Stimulated activated CD8-positive, alpha-beta memory T cell treated with anti-CD3 and anti-CD28 coated beads, Interleukin-4, amount 100 ng/mL, for 48 hours (primary cell): ENCODE measurements around the gene ASCC3.

Experiments used
- DNase-seq: peaks from one replicate; pipeline ENCODE4 v3.0.0-alpha.2; 2020

Gene ASCC3

DNA sequence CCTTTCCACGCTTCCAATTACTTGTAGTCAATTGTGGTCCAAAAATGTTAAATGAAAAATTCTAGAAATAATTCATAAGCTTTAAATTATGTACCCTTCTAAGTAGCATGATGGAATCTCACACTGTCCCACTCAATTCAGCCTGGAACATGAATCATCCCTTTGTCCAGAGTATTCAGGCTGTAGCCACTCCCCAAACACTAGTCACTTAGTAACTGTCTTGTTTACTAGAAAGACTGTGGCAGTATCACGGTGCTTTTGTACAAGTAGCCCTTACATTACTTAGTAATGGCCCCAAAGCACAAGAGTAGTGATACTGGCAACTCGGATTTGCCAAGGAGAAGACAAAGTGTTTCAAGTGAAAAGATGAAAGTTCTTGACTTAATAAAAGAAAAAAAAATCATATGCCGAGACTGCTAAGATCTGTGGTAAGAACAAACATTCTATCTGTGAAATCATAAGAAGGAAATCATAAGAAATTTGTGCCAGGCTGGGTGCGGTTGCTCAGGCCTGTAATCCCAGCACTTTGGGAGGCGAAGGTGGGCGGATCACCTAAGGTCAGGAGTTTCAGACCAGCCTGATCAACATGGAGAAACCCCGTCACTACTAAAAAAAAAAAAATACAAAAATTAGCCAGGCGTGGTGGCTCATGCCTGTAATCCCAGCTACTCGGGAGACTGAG lies 247.9 kb downstream of the ASCC3 start:
- DNase-seq, result no peak

DNA sequence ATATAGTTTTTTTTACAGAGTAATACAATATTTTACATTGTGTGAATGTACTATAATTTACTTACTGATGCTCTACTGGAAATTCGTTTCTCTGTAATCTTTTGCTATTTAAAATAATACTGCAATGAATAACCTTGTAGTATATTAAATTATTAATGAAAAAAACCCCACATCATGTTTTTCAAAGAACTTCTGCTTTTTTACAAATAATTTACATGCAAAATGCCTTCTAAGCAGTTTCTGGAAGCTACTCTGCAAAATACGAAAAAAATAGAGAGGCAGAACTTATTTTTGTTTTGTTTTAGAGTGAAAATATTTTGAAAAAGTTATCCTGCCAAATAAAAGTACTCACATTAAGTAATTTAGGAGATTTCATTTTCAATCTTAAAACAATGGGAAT lies 250.6 kb downstream of the ASCC3 start:
- DNase-seq, result no peak

DNA sequence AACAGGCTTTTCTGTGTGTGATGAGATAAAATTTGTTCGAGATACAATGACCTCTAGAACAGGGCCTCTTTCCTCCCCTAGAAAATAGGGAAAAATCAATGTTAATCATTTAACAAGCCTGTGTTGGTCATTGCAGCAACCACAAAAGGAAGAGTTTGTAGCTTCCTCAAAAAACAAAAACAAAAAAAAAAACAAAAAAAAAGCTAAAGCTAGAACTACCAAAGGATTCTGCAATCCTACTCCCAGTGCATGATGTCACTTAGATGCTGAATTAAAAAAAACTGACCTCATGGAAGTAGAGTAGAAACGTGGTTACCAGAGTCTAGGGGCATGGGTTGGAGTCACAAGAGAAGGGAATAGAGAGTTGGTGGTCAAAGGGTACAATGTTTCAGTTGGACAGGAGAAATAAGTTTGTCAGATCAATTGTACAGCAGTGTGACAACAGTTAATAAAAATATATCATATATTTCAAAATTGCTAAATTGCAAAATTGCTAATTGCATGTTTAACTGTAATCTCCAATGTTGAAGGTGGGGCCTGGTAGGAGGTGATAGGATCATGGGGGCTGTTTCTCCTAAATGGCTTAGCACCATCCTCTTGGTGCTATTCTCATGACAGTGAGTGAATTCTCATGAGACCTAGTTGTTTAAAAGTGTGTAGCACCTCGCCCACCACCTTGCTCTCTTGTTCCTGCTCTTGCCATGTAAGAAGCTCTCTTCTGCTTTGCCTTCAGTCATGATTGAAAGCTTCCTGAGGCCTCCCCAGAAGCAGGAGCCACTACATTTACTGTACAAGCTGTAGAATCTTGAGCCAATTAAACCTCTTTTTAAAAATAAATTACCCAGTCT lies 253.0 kb downstream of the ASCC3 start:
- no peak for DNase-seq

DNA sequence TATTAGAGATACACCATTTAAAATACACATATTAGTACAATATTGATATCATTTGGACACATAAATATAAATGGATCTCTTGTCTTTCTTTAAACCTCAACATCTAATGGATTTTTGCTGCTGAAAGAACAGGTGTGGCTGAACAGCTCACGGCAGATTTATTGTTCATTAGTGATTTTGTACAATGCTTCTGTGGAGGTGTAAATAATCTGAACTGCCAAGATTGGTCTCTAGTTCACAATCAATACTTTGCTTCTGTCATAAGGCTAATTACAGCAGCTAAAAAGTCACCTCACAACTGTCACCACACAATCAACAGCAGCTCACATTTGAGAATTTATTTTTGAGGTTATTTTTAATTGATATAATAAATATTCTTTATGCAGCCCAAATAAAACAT lies 254.4 kb downstream of the ASCC3 start:
- no peak for DNase-seq

DNA sequence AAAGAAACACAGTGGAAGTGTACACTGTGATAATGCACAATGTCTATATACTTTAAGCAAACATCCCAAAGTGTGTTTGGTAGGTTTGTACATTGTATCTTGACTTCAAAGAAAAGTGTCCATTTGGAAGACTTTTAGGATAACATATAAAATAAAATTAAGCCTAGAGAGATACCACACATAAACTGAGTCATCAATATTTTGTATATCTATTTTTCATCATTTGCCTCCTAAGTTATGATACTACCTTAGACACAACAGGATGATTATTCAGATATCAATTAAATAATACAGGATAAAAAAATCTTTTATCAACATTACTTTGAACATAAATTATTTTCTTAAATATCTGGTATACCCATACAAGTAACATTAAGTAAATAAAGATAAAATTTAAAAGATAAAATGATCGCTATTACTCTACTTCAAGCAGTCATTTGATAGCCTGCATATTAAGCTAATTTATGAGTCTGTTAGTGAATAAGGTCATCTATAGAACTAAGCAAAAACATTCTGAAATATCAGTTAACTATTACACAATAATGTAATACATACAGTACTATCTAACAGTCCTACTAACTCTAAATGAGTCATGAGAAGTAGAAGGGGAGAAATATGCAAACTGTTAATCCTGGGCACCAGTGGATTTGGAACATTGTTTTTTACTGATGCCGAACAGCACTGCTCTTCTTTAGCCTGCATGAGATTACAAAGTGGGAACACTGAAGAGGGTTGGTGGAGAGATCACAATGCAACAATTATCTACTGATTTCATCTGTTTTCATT lies 258.0 kb downstream of the ASCC3 start:
- DNase-seq, result no peak

DNA sequence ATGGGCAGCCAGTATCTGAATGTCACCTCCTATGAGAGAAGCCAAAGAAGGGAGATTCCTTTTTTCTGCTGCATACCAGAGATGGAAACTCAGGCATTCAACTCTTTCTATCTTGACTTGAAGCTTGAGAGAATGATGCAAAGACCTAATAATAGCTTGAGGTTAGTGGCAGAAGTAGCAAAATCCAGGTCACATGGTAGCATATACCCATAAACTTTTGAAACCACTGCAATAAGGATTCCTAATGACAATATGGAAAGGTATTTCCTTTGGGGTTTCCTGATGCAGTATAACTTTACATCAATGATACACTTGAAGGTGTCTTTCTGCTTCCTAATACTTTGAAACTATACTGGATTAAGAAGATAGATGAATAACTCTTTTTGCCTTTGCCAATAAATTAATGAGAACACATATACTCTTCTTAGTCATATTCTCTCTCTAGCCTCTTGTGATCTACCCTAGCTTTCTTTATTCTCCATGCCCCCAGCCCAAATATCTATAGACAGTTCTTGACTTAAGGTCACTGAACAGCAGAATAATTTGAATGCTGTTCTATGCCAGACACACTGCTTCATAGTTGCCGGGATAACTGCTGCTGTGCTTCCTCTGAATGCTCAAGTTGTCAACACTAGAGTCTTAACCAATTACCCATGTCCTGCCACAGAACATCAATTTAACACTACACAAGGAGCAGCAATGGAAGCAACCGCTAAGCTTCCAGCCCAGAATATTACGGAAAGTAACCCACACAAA lies 260.9 kb downstream of the ASCC3 start:
- no peak for DNase-seq

DNA sequence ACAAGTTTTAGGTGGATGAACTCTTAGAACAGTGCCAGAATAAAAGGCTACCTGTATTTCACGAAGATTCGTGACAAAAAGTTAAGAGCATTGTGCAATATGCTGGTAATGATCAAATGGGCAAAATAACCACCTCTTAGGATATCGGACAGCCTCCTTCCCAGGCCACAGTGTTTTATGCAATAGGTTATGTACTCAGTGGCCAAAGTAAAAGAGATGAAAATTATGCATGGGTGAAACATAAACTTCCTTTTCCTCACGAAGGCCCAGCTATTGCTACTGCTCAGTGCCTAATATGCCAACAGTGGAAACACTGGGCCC lies 262.8 kb downstream of the ASCC3 start:
- no peak for DNase-seq

DNA sequence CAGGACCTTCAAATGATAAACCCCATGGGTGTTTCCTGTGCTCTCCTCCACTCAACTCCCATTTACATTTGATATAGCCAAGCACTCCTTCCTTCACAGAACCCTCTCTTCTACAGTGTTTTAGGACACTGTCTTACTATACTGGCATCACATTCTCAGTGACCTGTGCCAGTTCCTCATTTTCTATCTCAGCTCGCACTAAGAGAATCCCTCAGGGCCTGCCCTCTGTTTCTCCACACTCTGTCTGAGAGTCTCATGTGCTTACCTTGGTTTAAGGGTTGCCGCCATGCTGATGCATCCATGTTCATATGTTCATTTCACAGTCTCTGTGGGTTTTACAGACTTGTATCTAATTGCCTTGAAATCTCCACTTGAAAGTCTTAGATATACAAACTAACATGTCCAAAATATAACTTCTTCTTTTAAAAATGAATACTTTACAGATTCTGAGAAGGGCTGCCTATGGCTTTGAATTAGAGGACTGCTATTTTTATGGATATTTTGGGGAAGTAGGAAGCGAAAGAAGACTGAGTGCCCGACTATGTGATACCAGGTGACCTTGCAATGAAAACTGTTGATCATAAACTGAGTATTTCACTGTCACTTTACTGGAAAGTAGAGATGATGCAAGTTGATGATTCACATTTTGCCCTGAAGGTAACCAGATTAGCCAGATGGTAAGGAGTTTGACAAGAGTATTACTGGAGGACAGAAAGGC lies 263.3 kb downstream of the ASCC3 start:
- no peak for DNase-seq

DNA sequence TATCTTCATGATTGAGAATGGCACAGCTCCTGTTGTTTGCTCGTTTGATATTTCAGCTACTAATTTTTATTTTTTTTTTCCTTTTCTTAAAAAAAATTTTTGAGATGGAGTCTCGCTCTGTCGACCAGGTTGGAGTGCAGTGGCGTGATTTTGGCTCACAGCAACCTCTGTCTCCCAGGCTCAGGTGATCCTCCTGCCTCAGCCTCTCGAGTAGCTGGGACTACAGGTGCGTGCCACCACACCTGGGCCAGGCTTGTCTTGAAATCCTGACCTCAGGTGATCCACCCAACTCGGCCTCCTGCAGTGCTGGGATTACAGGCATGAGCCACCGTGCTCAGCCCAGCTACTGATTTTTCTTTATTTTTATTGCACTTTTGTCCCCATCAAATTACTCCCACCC lies 266.2 kb downstream of the ASCC3 start:
- no peak for DNase-seq

DNA sequence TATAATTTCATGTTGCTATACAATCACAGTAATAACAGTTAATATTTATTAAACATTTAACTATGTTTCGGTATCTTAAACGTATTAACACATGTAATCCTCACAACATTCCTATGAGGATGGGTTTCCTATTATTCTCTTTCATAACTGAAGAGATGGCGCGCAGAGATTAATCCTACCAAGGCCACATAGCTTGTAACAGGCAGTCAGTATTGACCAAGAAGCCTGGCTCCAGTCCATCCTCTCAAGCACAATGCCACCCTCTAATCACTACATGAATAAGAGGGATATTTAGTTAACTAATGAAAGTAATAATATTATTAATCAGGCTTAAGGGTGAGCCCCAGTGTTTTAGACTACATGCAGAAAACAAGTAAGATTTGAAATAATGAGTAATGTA lies 266.7 kb downstream of the ASCC3 start:
- no peak for DNase-seq

DNA sequence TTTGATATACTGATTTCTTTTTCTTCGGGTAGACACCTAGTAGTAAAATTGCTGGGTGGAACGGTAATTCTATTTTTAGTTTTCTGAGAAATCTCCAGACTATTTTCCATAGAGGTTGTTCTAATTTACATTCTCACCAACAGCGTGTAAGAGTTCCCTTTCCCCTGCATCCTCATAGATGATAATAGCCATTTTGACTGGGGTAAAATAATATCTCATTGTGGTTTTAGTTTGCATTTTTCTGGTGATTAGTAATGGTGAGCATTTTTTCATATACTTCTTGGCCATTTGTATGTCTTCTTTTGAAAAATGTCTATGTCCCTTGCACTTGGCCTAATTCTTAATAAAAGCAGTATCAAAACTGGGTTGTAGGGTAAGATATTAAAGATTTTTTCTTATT lies 267.5 kb downstream of the ASCC3 start:
- no peak for DNase-seq

DNA sequence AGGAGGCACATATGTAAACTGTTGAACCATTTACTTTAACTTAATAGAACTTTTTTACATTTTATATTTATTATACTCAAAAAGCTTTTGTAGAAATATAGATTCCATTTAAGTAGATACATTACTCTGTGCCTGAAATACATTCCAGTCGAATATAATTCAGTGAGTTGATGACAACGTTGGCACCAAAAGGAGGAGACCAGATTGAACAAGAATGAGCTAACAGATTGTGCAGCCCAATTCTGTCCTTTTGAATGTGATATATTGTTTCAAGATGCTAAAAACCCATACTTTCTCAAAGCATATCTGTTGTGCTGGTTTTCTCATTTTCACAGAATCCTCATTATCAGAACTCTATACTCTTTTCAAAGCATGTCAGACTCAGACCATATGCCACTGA lies 269.0 kb downstream of the ASCC3 start:
- no peak for DNase-seq

DNA sequence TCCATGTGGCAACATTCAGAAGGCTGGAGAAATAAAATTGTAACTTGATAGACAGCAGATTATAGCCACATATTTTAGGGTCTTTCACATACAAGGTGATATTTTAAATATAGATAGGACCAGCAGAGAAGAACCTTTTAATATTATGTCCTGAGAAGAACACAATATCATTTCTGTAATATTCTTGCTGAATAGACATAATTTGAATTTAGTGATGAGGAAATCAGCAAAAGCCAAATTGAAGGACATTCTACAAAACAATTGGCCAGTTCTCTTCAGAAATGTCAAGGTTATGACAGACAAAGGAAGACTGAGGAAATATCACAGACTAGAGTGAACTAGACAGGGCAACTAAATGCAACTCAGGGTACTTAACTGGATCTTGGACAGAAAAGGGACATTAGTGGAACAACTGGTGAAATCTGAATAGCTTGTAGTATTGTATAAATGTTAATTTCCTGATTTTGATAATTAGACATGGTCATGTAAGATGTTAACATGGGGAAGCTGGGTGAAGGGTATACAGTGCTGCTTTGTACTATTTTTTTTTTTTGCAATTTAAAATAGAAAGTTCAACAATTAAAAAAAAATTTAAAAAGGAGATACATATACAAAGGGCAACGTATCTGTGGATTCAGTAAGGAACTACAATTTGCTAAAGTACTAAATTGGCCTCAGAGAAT lies 281.9 kb downstream of the ASCC3 start:
- DNase-seq, result no peak

DNA sequence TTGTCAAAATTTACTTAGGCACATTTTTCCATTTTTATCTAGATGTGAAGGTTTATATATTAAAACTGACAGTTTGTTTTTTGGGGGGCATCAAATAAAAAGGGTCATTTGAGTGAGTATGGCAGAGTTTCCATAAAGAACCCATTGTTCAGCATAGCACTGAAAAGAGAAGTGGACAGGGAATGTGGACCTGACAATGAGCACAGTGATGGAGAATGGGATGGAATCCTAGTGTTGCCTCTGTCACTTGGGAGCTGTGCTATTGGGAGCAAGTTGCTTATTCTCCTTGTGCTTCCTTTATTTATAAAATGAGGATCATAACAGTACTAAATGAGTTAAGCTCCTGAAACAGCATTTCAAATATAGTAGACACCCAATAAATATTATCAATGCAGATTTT lies 285.7 kb downstream of the ASCC3 start:
- DNase-seq, result no peak

DNA sequence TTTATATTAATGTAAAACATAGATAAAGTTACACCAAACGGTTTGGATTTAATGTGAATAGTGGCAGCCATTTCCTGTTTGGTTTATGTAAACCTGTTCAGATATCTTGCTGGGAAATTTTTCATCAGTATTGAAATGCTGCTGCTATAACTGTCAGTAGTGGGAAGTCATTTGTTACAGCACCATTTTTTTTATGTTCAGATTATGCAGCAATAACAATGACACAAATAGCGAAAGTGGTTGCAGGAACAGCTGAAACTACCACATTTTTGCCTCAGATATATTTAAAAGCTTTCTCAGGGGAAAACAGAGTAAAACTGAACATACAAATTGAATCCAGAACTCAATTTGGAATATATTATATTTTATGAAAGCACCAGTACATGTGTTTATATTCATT lies 287.6 kb downstream of the ASCC3 start:
- no peak for DNase-seq

DNA sequence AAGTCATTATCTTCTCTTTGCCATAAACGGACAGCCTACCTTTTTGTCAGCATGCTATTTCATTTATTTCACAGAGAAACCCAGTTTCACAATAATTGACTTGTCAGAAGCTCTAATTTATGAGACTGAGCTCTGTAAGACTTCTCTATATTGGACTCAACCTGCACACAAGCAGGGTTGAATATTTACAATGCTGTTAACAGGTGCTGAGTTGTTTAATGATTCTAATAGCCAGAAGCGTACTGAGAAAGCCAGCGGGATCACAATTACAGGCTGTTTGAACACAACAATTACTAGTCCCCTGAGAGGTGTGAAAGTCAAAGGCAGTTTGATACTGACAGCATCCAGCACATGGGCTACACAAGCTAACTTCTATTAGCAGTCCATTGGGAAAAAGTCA lies 288.2 kb downstream of the ASCC3 start:
- DNase-seq, result no peak

DNA sequence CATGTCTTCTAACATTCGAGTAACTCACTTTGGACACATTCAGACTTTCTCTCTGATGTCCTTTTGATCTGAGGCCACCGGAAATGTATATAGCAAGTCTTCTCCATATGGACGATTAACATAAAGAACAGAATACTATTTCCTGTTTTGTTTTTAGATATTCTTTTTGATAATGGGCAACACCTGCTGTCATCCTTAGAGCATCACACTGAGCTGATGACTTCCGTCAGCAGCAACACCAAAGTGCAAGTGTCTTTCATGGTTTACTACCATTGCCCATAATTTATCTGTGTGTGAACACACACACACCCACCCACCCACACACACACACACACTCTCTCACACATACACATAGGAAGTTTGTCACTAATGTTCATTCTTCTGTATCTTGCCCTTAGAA lies 303.7 kb downstream of the ASCC3 start:
- DNase-seq, result no peak

DNA sequence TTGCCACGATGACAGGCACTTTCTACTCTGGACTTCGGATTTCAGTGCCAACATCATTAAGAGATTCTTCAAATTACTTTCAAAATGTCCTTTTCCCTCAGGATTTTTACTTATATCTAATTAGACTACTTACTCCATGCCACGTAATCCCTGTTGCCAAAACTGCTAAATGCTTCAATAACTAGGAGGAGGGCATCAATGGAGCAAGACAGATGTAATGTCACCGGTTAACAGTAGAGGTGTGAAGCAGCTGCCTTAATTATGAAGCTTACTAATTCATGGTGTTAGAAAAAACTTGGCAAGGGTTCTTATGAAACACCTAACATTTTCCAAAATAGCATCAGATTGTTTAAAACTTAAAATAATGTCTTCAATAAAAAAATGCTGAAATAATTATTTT lies 305.2 kb downstream of the ASCC3 start:
- no peak for DNase-seq

DNA sequence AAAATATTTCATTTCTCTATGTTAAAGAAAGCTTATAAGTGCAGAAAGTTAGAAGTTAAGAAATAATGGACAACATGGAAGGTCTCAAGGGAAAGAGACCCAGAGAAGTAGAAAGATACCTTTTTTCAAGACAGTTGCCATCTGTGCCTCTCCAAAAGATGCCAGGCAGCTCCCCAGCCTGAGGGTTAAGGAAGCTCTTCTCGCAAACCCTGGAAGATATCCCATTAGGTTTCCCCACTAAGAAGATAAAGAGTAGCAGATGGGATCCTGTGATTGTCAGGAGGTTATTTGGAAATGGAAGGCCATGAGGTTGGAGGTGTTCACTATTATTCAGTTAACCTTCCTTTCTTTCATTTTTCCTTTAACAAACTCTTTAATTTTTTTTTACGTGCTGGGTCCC lies 306.3 kb downstream of the ASCC3 start:
- no peak for DNase-seq

DNA sequence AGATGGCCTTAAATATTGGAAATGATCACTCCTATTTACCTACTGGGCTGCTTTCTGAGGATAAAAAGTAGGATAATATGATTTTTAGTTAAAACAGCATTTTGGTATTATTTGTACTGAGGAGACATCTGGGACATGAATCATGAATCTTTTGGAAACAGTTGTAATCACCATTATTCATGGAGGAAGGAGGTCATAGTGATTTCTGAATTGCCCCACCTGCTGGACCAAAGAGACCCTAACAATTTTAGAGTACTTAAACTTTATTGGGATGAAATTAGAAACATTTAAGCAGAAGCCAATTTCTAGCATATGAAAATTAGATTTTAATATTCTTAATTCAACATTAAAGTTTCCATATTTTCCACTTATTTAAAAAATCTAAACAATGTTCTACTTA lies 308.0 kb downstream of the ASCC3 start:
- DNase-seq, result no peak

DNA sequence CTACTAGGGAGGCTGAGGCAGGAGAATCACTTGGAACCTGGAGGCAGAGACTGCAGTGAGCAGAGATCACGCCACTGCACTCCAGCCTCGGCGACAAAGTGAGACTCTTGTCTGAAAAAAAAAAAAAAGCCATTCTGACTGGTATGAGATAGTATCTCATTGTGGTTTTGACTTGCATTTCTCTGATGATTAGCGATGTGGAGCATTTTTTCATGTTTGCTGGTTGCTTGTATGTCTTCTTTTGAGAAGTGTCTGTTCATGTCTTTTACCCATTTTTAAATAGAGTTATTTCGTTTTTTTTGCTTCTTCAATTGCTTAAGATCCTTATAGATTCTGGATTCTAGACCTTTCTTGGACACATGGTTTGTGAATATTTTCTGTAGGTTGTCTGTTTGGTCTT lies 312.9 kb downstream of the ASCC3 start:
- no peak for DNase-seq

DNA sequence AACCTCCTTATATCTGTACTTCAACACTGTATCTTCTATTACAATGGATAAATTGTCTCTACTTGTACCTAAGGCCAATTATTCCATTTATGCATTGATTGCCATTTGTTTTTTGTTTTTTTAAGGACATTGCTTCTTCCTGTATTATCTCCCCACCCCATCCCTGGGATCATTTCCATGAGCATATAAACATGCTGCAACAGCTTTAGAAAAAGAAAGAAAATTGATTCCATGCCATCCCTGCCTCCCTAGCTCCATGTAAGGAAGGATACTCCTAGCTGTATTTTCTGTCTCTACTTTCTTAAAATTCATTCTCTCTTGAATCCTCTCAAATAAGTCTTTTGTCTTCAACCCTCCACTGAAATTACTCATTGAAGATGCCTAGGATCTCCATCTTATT lies 314.6 kb downstream of the ASCC3 start:
- DNase-seq, result no peak
